Immature natural killer cell (primary cell): Measurements from ENCODE around the gene TTC7B. TPM values are rescaled to one million over a fixed set of nuclear protein-coding genes. Genes with fewer than 3 reads are reported as not detected.
"Not testable (repeated sequence)": the region's sequence is repeated elsewhere in the genome, so short reads cannot be mapped to it uniquely, and the experiment has no call there.

ENCODE experiments used
- DNase-seq, 3 donors: peaks; one replicate each; pipeline ENCODE4 v3.0.0; 2022; ENCODE audit warnings: mixed read lengths in 1 of 3
- H3K27ac Mint-ChIP-seq, 6 donors: one replicate each; pipeline ENCODE4 v1.8.0; 2020; ENCODE audit warnings: mixed read lengths in 6 of 6, mild to moderate bottlenecking in 5 of 6, inconsistent platforms in 4 of 6, moderate library complexity in 3 of 6
- H3K27me3 Mint-ChIP-seq, 3 donors: one replicate each; pipeline ENCODE4 v1.8.0; 2020 to 2021; ENCODE audit warnings: low read depth in 3 of 3, mild to moderate bottlenecking in 3 of 3, mixed read lengths in 3 of 3, moderate library complexity in 3 of 3, inconsistent platforms in 1 of 3
- H3K36me3 Mint-ChIP-seq, 3 donors: one replicate each; pipeline ENCODE4 v1.8.0; 2020; ENCODE audit warnings: mixed read lengths in 3 of 3, inconsistent platforms in 2 of 3, mild to moderate bottlenecking in 2 of 3
- H3K4me1 Mint-ChIP-seq, 2 donors: one replicate each; pipeline ENCODE4 v1.8.0; 2020; ENCODE audit warnings: inconsistent platforms in 2 of 2, mild to moderate bottlenecking in 2 of 2, mixed read lengths in 2 of 2, moderate library complexity in 1 of 2
- H3K4me3 Mint-ChIP-seq, 5 donors: one replicate each; pipeline ENCODE4 v1.8.0; 2020; ENCODE audit warnings: mild to moderate bottlenecking in 5 of 5, mixed read lengths in 5 of 5, inconsistent platforms in 3 of 5, moderate library complexity in 3 of 5
- H3K9me3 Mint-ChIP-seq, 6 donors: one replicate each; pipeline ENCODE4 v1.8.0; 2020; ENCODE audit warnings: mild to moderate bottlenecking in 6 of 6, mixed read lengths in 6 of 6, inconsistent platforms in 4 of 6, moderate library complexity in 3 of 6
- polyA plus RNA-seq, 3 donors: library from polyadenylated mRNA; unstranded; fragments of 300-500 nt; fragmentation: Illumina TruSeq; gene quantifications; one replicate each; pipeline ENCODE4 v1.2.3, GENCODE V29; 2021

TTC7B gene
- polyA plus RNA-seq, 3 donors from 2014 or later = 1.0 to 1.1 TPM; not detected in 1

GRCh38 chr14:90840667-90841066, 24.4 kb upstream of the TTC7B start:
- H3K4me1 Mint-ChIP-seq = peaks cover 16 to 18% of the 10 kb centered on the region in 2 donors

GRCh38 chr14:90839889-90840266, 23.6 kb upstream of the TTC7B start:
- Mint-ChIP-seq H3K4me3 (no peak overlapping the region), H3K4me1 (peaks cover 18 to 21% of the 10 kb centered on the region in 2 donors), H3K36me3 (peaks cover 0 to 3% (median 0%) of the 10 kb centered on the region in 3 donors), H3K27ac (no peak overlapping the region), H3K9me3 (no peaks in the 10 kb centered on the region), H3K27me3 (peaks cover 0 to 2% (median under 1%) of the 10 kb centered on the region in 3 donors)
- DNase-seq = no peak

More at GRCh38 chr14:90840667-90841066, 24.4 kb upstream of the TTC7B start:
- not testable (repeated sequence) for H3K4me3 Mint-ChIP-seq, H3K27me3 Mint-ChIP-seq, H3K9me3 Mint-ChIP-seq, H3K36me3 Mint-ChIP-seq, DNase-seq, H3K27ac Mint-ChIP-seq

DNA sequence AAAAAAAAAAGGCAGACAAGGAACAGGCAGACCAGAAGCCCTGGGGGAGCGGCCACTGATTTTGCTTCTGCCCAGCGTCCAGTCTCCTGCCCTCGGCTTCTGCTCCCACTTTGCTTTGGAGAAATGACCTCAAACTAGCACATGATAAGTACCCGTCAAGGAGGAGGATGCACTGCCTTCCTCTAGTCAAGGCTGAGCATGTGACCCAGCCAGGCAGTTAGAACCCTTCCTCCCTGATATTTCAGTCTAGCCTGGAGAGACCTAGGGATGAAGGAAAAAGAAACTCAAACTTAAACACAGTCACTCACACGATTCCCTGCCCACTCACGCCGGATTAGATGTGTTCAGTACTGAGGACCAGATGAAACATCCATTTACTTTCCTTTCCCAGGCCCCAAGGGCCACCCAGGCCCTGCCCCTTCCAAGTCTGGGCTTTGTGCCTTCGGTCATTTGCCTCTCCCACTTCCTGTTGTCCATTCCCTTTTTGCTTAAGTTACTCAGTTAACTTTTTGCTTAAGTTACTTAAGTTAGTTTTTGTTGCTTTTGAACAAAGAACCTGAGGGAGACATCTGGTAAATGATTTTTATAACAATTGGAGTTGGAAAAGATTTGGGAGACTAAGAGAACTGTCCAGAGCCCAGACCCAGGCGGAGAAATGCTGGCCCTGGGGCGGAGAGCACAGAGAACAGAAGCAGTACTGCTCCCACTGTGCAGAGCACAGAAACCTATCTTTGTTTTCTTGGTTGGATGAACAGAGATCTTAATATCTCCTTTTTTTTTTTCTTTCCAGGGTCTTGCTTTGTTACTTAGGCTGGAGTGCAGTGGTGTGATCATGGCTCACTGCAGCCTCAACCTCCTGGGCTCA, 23.0 kb upstream of the TTC7B start:
- Mint-ChIP-seq H3K9me3 (no peaks in the 10 kb centered on the region), H3K36me3 (peaks cover 0 to 3% (median 0%) of the 10 kb centered on the region in 3 donors), H3K4me3 (no peak overlapping the region), H3K4me1 (peaks cover 18 to 21% of the 10 kb centered on the region in 2 donors), H3K27me3 (peaks cover 0 to 2% (median 2%) of the 10 kb centered on the region in 3 donors), H3K27ac (peak overlapping the region in 1 of 6 donors; percentile 9)
- DNase-seq = no peak

GRCh38 chr14:90838531-90838930, 22.3 kb upstream of the TTC7B start:
- not testable (repeated sequence) for H3K9me3 Mint-ChIP-seq, H3K36me3 Mint-ChIP-seq, DNase-seq, H3K27me3 Mint-ChIP-seq, H3K27ac Mint-ChIP-seq, H3K4me3 Mint-ChIP-seq
- peaks cover 18 to 21% of the 10 kb centered on the region in 2 donors for H3K4me1 Mint-ChIP-seq

DNA sequence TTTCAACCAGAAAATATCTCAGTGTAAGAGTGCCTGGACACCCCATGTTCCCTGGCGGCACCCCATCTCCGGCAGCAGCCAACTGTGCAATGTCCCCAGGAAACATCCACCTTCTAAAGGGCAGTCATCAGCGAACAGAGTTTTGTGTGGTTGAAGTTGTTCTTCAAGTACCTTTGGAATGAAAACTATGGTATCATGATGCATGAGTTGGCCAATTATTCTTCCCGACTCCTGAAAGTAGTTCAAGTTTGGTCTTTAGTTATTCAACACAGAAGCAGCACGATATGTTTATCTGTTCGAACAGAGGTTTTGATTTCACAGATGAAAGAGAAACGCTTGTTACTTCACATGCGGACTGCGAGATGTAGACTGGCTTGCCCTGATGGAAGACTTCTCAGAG, 21.1 kb upstream of the TTC7B start:
- no peak overlapping the region for H3K27ac Mint-ChIP-seq
- H3K9me3 Mint-ChIP-seq = no peaks in the 10 kb centered on the region
- peaks cover 11 to 14% of the 10 kb centered on the region in 2 donors for H3K4me1 Mint-ChIP-seq
- peaks cover 0 to 3% (median 0%) of the 10 kb centered on the region in 3 donors for H3K36me3 Mint-ChIP-seq
- no peak for DNase-seq
- H3K27me3 Mint-ChIP-seq = peaks cover 0 to 6% (median 2%) of the 10 kb centered on the region in 3 donors
- no peak overlapping the region for H3K4me3 Mint-ChIP-seq

- H3K4me3 Mint-ChIP-seq = no peak overlapping the region
- H3K36me3 Mint-ChIP-seq = peaks cover 0 to 3% (median 0%) of the 10 kb centered on the region in 3 donors
- H3K27me3 Mint-ChIP-seq = peaks cover 0 to 6% (median 2%) of the 10 kb centered on the region in 3 donors
- H3K9me3 Mint-ChIP-seq = no peaks in the 10 kb centered on the region
- H3K27ac Mint-ChIP-seq = no peak overlapping the region
- peaks cover 11 to 14% of the 10 kb centered on the region in 2 donors for H3K4me1 Mint-ChIP-seq
- DNase-seq = no peak
These were observed 20.4 kb upstream of the TTC7B start for GRCh38 chr14:90836692-90837063.

DNA sequence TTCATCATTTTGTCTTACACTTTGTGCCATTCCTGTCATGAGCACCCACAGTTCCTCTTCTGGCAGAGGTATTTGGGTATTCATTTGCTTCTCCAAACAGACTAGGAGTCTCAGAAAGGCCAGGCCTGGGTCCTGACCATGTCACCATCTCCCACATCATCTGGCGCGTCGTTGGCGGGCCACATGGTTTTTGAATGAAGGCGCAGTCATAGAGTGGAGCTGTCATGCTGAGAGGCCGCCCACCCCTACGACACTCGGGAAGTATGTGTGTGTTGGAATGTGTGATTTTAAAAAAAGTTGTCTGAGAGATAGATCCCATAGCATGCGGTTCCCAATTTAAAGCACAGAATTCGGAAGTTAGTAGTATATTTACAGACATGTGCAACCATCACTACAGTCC, 15.6 kb upstream of the TTC7B start:
- H3K27me3 Mint-ChIP-seq = peaks cover 0 to 10% (median 9%) of the 10 kb centered on the region in 3 donors
- no peak overlapping the region for H3K4me3 Mint-ChIP-seq
- no peak for DNase-seq
- H3K4me1 Mint-ChIP-seq = peaks cover 30% of the 10 kb centered on the region in 2 donors
- peak overlapping the region in 1 of 6 donors; percentile 41 for H3K27ac Mint-ChIP-seq
- H3K9me3 Mint-ChIP-seq = no peaks in the 10 kb centered on the region
- H3K36me3 Mint-ChIP-seq = no peaks in the 10 kb centered on the region

- Mint-ChIP-seq H3K27ac (no peak overlapping the region), H3K4me3 (no peak overlapping the region), H3K4me1 (peaks cover 25 to 26% of the 10 kb centered on the region in 2 donors), H3K27me3 (peaks cover 0 to 10% (median 9%) of the 10 kb centered on the region in 3 donors), H3K36me3 (no peaks in the 10 kb centered on the region), H3K9me3 (no peaks in the 10 kb centered on the region)
- no peak for DNase-seq
These were observed 14.9 kb upstream of the TTC7B start for GRCh38 chr14:90830931-90831701.

DNA sequence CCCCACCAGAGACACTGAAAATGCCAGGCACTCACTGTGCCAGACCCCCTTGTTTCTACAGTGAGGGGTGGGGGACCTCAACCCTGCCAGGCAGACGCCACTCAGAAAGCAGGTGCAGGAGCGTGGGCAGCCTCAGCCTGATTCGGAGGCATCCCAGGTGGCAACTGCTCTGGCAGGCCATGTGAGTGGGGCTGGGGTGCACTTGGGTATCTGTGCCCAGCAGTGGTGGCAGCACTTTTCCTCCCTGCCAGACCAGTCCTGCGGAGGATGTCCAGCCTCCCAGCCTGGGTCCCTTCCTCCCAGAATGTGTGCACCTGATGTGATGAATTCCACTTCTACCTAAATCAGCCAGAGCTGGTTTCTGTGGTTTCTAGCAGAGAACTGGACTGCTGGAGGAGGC, 13.4 kb upstream of the TTC7B start:
- Mint-ChIP-seq H3K9me3 (peaks cover 0 to 3% (median 0%) of the 10 kb centered on the region in 6 donors), H3K4me3 (no peak overlapping the region), H3K4me1 (peaks cover 16 to 19% of the 10 kb centered on the region in 2 donors), H3K27me3 (peaks cover 2 to 9% (median 8%) of the 10 kb centered on the region in 3 donors), H3K36me3 (no peaks in the 10 kb centered on the region), H3K27ac (peak overlapping the region in 4 of 6 donors; percentile 24 to 93 (median 50))
- DNase-seq = no peak

DNA sequence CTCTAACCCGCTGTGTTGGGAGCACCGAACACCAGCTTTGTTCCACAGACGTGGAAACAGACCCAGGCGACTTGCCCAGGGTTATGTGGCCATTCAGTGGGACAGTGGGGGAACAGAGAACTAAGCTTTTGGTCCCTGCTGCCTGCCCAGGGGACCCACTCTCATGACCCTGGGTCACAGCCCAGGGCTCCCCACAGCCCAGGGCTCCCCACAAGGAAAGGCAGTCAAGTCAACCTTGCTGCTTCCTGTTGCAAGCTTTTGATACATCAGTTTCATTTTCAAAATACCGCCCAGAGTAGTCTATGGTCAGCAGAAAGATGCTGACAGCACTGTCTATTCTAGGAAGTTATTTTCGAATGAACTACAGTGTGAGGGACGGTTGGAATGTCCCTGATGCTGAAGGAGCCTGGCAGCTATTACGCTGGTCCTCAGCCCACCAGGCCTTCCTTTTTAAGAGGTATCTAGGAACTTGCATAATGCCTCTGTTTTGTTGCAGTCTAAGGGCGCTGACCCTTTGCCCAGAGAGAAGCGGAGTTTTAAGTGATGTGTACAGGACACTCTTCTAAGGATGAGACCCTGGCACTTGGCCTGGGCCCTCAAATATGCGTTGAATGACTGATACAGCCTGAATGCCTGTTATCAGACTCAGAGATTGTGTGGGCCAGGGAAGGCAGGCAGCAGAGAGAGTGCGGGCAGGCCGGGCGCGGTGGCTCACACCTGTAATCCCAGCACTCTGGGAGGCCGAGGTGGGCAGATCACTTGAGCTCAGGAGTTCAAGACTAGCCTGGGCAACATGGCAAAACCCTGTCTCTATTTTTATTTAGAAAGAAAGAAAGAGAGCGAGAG, 12.6 kb upstream of the TTC7B start:
- Mint-ChIP-seq H3K36me3 (peaks cover 0 to 4% (median 0%) of the 10 kb centered on the region in 3 donors), H3K4me3 (peak overlapping the region; percentile 82 to 88 (median 84)), H3K27ac (peak overlapping the region; percentile 85 to 94 (median 93)), H3K27me3 (peaks cover 2 to 8% (median 6%) of the 10 kb centered on the region in 3 donors), H3K4me1 (peaks cover 16 to 19% of the 10 kb centered on the region in 2 donors), H3K9me3 (peaks cover 0 to 7% (median 5%) of the 10 kb centered on the region in 6 donors)
- peak; percentile 51 to 60 (median 56) for DNase-seq

DNA sequence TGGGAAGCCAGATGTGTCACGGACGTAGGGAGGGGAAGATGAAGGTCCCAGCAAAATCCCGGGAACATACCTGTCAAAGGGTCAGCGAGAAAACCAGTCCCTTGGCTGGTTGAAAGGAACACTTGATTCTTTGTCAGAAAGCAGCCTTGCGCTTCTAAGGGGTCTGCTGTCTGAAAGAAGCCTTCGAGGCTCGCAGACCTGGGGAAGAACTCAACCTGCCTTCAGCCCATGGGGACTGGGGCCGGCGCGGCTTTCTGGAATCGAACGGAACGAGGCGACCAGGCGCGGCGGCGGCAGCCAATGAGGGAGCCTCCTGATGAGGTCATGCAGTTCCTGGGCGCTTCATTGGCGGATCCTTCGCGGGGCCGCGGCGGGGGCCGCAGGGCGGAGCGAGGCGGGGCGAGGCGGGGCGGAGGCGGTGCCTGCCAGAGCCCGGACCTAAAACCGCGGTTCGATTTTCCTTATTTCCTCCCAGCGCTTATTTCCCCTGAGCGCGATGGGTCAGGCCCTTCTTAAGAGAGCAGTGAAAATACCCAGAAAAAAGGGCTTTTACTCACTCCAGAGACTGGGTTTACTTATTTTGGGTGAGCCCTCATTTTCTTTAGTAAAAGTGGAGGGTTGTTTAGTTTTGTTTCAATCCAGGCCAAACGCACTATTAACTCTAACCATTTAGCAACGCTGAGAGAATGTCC, 11.8 kb upstream of the TTC7B start:
- H3K9me3 Mint-ChIP-seq = peaks cover 0 to 12% (median 9%) of the 10 kb centered on the region in 6 donors
- peak overlapping the region; percentile 85 to 94 (median 93) for H3K27ac Mint-ChIP-seq
- H3K4me1 Mint-ChIP-seq = peaks cover 16 to 19% of the 10 kb centered on the region in 2 donors
- peak overlapping the region; percentile 82 to 88 (median 84) for H3K4me3 Mint-ChIP-seq
- peaks cover 2 to 8% (median 8%) of the 10 kb centered on the region in 3 donors for H3K27me3 Mint-ChIP-seq
- peaks cover 0 to 5% (median 0%) of the 10 kb centered on the region in 3 donors for H3K36me3 Mint-ChIP-seq
- DNase-seq = peak; percentile 87 to 89 (median 88)

DNA sequence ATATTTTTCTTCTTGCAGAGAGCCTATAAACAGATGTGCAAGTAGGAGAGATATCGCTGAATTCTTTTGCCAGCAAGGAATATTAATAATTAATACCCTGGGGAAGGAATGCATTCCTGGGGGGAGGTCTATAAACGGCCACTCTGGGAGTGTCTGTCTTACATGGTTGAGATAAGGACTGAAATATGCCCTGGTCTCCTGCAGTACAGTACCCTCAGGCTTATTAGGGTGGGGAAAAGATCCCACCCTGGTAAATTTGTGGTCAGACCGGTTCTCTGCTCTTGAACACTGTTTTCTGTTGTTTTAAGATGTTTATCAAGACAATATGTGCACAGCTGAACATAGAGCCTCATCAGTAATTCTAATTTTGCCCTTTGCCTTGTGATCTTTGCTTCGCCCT, 7.3 kb upstream of the TTC7B start:
- H3K9me3 Mint-ChIP-seq = peaks cover 0 to 12% (median 9%) of the 10 kb centered on the region in 6 donors
- peaks cover 24 to 26% of the 10 kb centered on the region in 2 donors for H3K4me1 Mint-ChIP-seq
- peaks cover 2 to 12% (median 8%) of the 10 kb centered on the region in 3 donors for H3K27me3 Mint-ChIP-seq
- H3K4me3 Mint-ChIP-seq, H3K27ac Mint-ChIP-seq, DNase-seq, H3K36me3 Mint-ChIP-seq: not testable (repeated sequence)
